Hindlimb muscle (tissue), 1 donor: ENCODE results near the gene AR. TPM values are rescaled to one million over a fixed set of nuclear protein-coding genes. Genes with fewer than 3 reads are reported as not detected.

Experiments used
- DNase-seq: peaks from one replicate; pipeline ENCODE4 v3.0.0-alpha.2; 2013
- polyA plus RNA-seq: library from polyadenylated mRNA; unstranded; fragments of 120-200 nt; gene quantifications from one replicate; pipeline ENCODE4 v1.2.1, GENCODE V29; 2013; ENCODE audit not compliant: insufficient read length

Gene AR
- polyA plus RNA-seq, 1 donor = 6.3 TPM

GRCh38 chrX:67726018-67726417 is 182.2 kb downstream of the AR start:
- no peak for DNase-seq

GRCh38 chrX:67727576-67727975 is 183.8 kb downstream of the AR start:
- no peak for DNase-seq

- DNase-seq = no peak
Observed at GRCh38 chrX:67730296-67730695, 186.5 kb downstream of the AR start.

- no peak for DNase-seq
Observed at GRCh38 chrX:67731061-67731460, 187.2 kb downstream of the AR start.

- no peak for DNase-seq
Observed at GRCh38 chrX:67732864-67733263, 189.0 kb downstream of the AR start.

- DNase-seq = no peak
Observed at GRCh38 chrX:67734111-67734753, 190.4 kb downstream of the AR start.

GRCh38 chrX:67749536-67749935 is 205.7 kb downstream of the AR start:
- no peak for DNase-seq

- no peak for DNase-seq
Observed at GRCh38 chrX:67750694-67751093, 206.9 kb downstream of the AR start.

- no peak for DNase-seq
Observed at GRCh38 chrX:67759018-67759417, 215.2 kb downstream of the AR start.

GRCh38 chrX:67777148-67777547 is 233.3 kb downstream of the AR start:
- DNase-seq = no peak

GRCh38 chrX:67779099-67779498 is 235.3 kb downstream of the AR start:
- DNase-seq = no peak
